H7 (cell line): ENCODE data around the gene TMEM221. TPM values are rescaled to one million over a fixed set of nuclear protein-coding genes. Genes with fewer than 3 reads are reported as not detected.
A peak's percentile ranks its signal among the peaks of the same experiment; 100 is the strongest.

Experiments
- DNase-seq: peaks from one replicate; pipeline ENCODE4 v3.0.0; 2012
- H3K27me3 ChIP-seq: 2 replicates; pipeline ENCODE4 v1.6.0; 2011; ENCODE audit warnings: mild to moderate bottlenecking, low read length; ENCODE audit not compliant: control insufficient read depth, insufficient read depth
- H3K36me3 ChIP-seq: replicated peaks from 2 replicates; pipeline ENCODE4 v1.5.1; 2011; ENCODE audit warnings: low read length; ENCODE audit not compliant: control insufficient read depth, insufficient read depth
- H3K4me3 ChIP-seq: 2 replicates; pipeline ENCODE4 v1.5.1; 2011; ENCODE audit warnings: low read depth, mild to moderate bottlenecking, control low read depth, low read length, moderate library complexity; ENCODE audit not compliant: insufficient read depth
- total RNA-seq: library from RNA; depleted of rRNA; stranded (reverse); fragments of >200 nt; shearing (Covaris generic); gene quantifications from 2 replicates; pipeline ENCODE4 v1.2.3, GENCODE V29; 2014; rRNA removed

Gene TMEM221
- total RNA-seq, 1 experiment from 2014 or later: not detected

GRCh38 chr19:17391371-17392151, 56.9 kb downstream of the TMEM221 start:
- Histone ChIP-seq H3K4me3 (peak overlapping the region; percentile 36), H3K36me3 (no peaks in the 10 kb centered on the region), H3K27me3 (peaks cover 11% of the 10 kb centered on the region)
- DNase-seq: peak; percentile 78

GRCh38 chr19:17390665-17391370, 57.6 kb downstream of the TMEM221 start:
- DNase-seq: peak; percentile 99
- H3K36me3 ChIP-seq: no peaks in the 10 kb centered on the region
- peak overlapping the region; percentile 67 for H3K4me3 ChIP-seq
- H3K27me3 ChIP-seq: peaks cover 11% of the 10 kb centered on the region

GRCh38 chr19:17389957-17390664, 58.4 kb downstream of the TMEM221 start:
- Histone ChIP-seq H3K4me3 (peak overlapping the region; percentile 67), H3K27me3 (peaks cover 11% of the 10 kb centered on the region), H3K36me3 (no peaks in the 10 kb centered on the region)
- DNase-seq: peak; percentile 86

- H3K36me3 ChIP-seq: no peaks in the 10 kb centered on the region
- H3K4me3 ChIP-seq: no peak overlapping the region
- no peak for DNase-seq
These were observed 59.2 kb downstream of the TMEM221 start for GRCh38 chr19:17389288-17389687.

GRCh38 chr19:17385878-17386611, 62.4 kb downstream of the TMEM221 start:
- Histone ChIP-seq H3K27me3 (peaks cover 11% of the 10 kb centered on the region), H3K36me3 (no peaks in the 10 kb centered on the region), H3K4me3 (no peak overlapping the region)
- DNase-seq: peak; percentile 94

More at GRCh38 chr19:17389288-17389687, 59.2 kb downstream of the TMEM221 start:
- H3K27me3 ChIP-seq: peaks cover 11% of the 10 kb centered on the region

Other genes with a start within 250 kb of the TMEM221 start
- 6.9 and 14.4 TPM in 2 replicates for gene USE1, start 233.3 kb downstream of the TMEM221 start, total RNA-seq
- 13.0 and 18.3 TPM in 2 replicates for gene OCEL1, start 222.4 kb downstream of the TMEM221 start, total RNA-seq
- 232 and 246 TPM in 2 replicates for gene NR2F6, start 202.7 kb downstream of the TMEM221 start, total RNA-seq
- gene USHBP1, start 183.9 kb downstream of the TMEM221 start, total RNA-seq: 7.5 and 13.6 TPM in 2 replicates
- gene BABAM1, start 181.2 kb downstream of the TMEM221 start, total RNA-seq: 186 and 194 TPM in 2 replicates
- 18.0 and 22.7 TPM in 2 replicates for gene ANKLE1, start 166.8 kb downstream of the TMEM221 start, total RNA-seq
- gene ABHD8, start 145.2 kb downstream of the TMEM221 start, total RNA-seq: 13.6 and 15.1 TPM in 2 replicates
- 76.7 and 121 TPM in 2 replicates for gene MRPL34, start 142.8 kb downstream of the TMEM221 start, total RNA-seq
- 32.8 and 50.8 TPM in 2 replicates for gene DDA1, start 139.1 kb downstream of the TMEM221 start, total RNA-seq
- gene ANO8, start 113.8 kb downstream of the TMEM221 start, total RNA-seq: 6.9 and 7.5 TPM in 2 replicates
- 63.0 and 64.9 TPM in 2 replicates for gene GTPBP3, start 111.1 kb downstream of the TMEM221 start, total RNA-seq
- gene PLVAP, start 71.3 kb downstream of the TMEM221 start, total RNA-seq: not detected in 2 replicates
- gene CCDC194, start 54.5 kb downstream of the TMEM221 start, total RNA-seq: 0.42 and 1.5 TPM in 2 replicates
- 203 and 204 TPM in 2 replicates for gene BST2, start 43.0 kb downstream of the TMEM221 start, total RNA-seq
- gene MVB12A, start 28.6 kb downstream of the TMEM221 start, total RNA-seq: 75.1 and 91.4 TPM in 2 replicates
- not detected in 2 replicates for gene NXNL1, start 12.3 kb upstream of the TMEM221 start, total RNA-seq
- 5.3 and 8.6 TPM in 2 replicates for gene SLC27A1, start 21.9 kb upstream of the TMEM221 start, total RNA-seq
- gene PGLS, start 63.0 kb upstream of the TMEM221 start, total RNA-seq: 71.0 and 73.6 TPM in 2 replicates
- 49.5 and 52.0 TPM in 2 replicates for gene COLGALT1, start 107.0 kb upstream of the TMEM221 start, total RNA-seq
- 6.6 and 8.8 TPM in 2 replicates for gene UNC13A, start 239.7 kb upstream of the TMEM221 start, total RNA-seq